Stimulated activated naive CD8-positive, alpha-beta T cell treated with anti-CD3 and anti-CD28 coated beads, Interleukin-15, Interleukin-2, amounts not matched to agents 100 ng/mL and 50 ng/mL, for 24 hours (primary cell): ENCODE data around the gene ABI3.
"Not testable (repeated sequence)": the region's sequence is repeated elsewhere in the genome, so short reads cannot be mapped to it uniquely, and the experiment has no call there.

Experiments
- H3K27ac Mint-ChIP-seq: one replicate; pipeline ENCODE4 v1.8.0; 2021; ENCODE audit warnings: mild to moderate bottlenecking, mixed read lengths
- H3K27me3 Mint-ChIP-seq: one replicate; pipeline ENCODE4 v1.8.0; 2021; ENCODE audit warnings: mixed read lengths
- H3K36me3 Mint-ChIP-seq: one replicate; pipeline ENCODE4 v1.8.0; 2021; ENCODE audit warnings: low read depth, mixed read lengths
- H3K4me1 Mint-ChIP-seq: one replicate; pipeline ENCODE4 v1.8.0; 2021; ENCODE audit warnings: low read depth, mixed read lengths
- H3K4me3 Mint-ChIP-seq: one replicate; pipeline ENCODE4 v1.8.0; 2021; ENCODE audit warnings: mild to moderate bottlenecking, mixed read lengths
- H3K9me3 Mint-ChIP-seq: one replicate; pipeline ENCODE4 v1.8.0; 2021; ENCODE audit warnings: mixed read lengths

ABI3 gene, protein sequence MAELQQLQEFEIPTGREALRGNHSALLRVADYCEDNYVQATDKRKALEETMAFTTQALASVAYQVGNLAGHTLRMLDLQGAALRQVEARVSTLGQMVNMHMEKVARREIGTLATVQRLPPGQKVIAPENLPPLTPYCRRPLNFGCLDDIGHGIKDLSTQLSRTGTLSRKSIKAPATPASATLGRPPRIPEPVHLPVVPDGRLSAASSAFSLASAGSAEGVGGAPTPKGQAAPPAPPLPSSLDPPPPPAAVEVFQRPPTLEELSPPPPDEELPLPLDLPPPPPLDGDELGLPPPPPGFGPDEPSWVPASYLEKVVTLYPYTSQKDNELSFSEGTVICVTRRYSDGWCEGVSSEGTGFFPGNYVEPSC

DNA sequence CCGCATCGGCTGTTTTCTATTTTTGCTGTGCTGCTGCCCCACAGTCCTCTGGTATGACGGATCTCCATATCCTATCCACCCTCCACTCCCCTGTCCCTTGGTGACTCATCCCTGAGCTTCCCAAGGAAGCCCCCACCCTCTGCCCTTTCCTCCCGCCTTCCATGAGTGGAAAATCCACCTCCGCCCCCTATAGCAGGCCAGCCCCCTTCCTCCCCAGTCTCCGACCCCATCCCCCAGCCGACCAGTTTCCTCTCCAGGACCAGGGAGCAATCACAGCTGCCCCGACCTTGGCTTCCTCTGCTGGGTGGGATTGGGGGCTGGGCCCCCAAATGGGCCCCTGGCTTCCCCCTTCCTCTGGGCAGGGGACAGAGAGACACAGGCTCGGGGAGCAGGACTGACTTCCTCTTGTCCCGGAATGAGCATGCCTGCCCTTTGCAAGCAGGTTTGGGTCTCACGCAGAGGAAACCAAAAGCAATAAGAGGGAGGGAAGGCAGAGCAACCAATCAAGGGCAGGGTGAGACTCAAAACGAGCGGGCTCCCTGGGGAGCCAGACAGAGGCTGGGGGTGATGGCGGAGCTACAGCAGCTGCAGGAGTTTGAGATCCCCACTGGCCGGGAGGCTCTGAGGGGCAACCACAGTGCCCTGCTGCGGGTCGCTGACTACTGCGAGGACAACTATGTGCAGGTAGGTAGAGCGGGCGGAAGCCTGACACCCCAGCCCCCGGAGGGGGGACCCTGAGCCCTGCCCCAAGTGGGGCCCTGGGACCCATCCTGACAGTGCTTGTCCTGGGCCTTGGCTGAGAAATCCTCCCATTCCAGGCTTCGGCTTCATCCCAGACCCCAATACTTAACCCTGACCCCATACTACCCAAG lies at the start of gene ABI3, which contains the start of gene GNGT2:
Gene ABI3, plus strand, starts transcription at position 550 of the 872 bp plus-strand sequence. Its CDS starts 18 bp downstream, at position 568.
Gene GNGT2, minus strand, starts transcription at position 417 of the 872 bp plus-strand sequence. CDS start 3,152 bp downstream, outside the sequence.
- Mint-ChIP-seq H3K27ac (peak within 1 kb of the TSS; percentile 94), H3K36me3 (peaks cover 29% of the 10 kb centered on the region), H3K4me1 (peaks cover 67% of the 10 kb centered on the region), H3K9me3 (no peaks in the 10 kb centered on the region), H3K27me3 (no peaks in the 10 kb centered on the region), H3K4me3 (peak within 1 kb of the TSS; percentile 81)

DNA sequence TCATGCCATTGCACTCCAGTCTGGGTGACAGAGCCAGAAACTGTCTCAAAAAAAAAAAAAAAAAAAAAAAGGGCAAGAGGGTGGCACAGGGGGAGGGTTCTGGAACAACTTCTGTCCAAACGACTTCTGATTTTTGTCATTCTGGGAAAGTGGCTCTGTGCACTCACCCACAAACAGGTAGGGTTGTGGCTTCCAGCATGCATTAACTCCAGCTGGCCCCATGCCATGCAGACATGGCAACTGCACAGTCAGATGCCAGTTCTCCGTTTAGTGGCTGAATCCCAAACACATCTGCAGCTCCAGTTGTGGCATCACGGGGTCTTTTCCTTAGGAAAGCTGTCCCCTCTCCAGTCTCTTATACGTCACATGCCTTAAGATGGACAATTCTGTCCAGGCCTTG lies 47.6 kb upstream of the ABI3 start:
- no peaks in the 10 kb centered on the region for H3K9me3 Mint-ChIP-seq
- peaks cover 32% of the 10 kb centered on the region for H3K27me3 Mint-ChIP-seq
- no peaks in the 10 kb centered on the region for H3K4me1 Mint-ChIP-seq
- H3K36me3 Mint-ChIP-seq, result no peaks in the 10 kb centered on the region
- H3K4me3 Mint-ChIP-seq, result no peak overlapping the region
- no peak overlapping the region for H3K27ac Mint-ChIP-seq

DNA sequence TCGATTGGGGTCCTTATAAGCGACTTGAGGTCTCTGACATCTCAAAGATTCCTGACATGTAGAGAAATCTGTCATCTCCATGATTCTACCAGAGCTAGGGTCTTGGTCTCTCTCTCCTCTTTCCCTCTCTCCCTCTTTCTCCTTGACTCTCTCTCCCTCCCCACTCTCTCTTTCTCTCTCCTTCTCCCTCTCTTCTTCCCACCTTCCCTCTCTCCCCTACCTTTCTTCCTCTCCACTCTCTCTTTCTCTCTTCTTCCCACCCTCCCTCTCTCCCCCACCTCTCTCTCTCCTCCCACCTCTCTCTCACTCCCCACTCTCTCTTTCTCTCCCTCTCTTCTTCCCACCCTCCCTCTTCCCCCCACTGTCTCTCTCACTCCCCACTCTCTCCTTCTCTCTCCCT lies 45.4 kb upstream of the ABI3 start:
- no peak overlapping the region for H3K27ac Mint-ChIP-seq
- no peaks in the 10 kb centered on the region for H3K9me3 Mint-ChIP-seq
- no peaks in the 10 kb centered on the region for H3K4me1 Mint-ChIP-seq
- no peaks in the 10 kb centered on the region for H3K36me3 Mint-ChIP-seq
- H3K27me3 Mint-ChIP-seq, result peaks cover 40% of the 10 kb centered on the region
- no peak overlapping the region for H3K4me3 Mint-ChIP-seq

DNA sequence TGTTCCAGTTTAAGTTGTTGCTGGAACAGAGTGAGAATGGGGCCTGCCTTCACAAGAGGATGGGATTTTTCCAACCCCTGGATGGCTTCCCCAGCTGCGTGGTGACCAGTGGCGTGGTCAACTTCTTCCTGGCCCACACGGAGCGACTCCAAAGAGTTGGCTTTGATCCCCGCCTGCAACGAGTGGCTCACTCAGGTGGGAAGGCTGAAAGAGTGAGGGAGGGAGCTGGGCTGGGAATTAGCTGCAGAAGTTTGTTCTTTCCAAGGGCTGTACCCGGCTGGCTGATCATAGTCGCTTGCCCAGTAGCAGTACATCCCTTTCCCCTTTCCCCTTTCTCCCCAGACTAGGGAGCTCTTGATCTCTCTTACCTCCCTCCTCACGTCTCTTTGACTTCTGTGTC lies 41.8 kb upstream of the ABI3 start:
- Mint-ChIP-seq H3K27ac (no peak overlapping the region), H3K36me3 (no peaks in the 10 kb centered on the region), H3K9me3 (peaks cover 3% of the 10 kb centered on the region), H3K4me3 (no peak overlapping the region), H3K4me1 (no peaks in the 10 kb centered on the region), H3K27me3 (peaks cover 64% of the 10 kb centered on the region)

DNA sequence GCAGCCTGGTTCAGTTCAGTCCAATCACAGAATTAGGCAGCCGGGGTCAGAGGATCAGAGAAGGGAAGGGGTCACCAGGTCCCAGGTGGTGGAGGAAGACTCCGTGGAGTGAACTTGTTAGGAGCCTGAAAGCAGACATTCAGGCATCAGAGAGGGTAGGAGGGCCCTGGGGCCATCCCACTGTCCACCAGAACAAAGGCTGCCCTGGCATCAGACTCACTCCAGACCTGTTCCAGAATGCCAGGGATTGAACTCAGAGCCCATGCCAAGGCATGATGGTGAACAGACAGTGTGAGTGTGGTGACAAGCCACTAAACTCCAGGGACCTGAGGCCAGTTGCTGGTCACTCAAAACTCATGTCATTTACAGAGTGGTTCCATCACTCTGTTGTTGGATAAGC lies 40.3 kb upstream of the ABI3 start:
- H3K4me3 Mint-ChIP-seq, result no peak overlapping the region
- peaks cover 4% of the 10 kb centered on the region for H3K36me3 Mint-ChIP-seq
- H3K27ac Mint-ChIP-seq, result no peak overlapping the region
- H3K4me1 Mint-ChIP-seq, result no peaks in the 10 kb centered on the region
- peaks cover 75% of the 10 kb centered on the region for H3K27me3 Mint-ChIP-seq
- H3K9me3 Mint-ChIP-seq, result peaks cover 6% of the 10 kb centered on the region

DNA sequence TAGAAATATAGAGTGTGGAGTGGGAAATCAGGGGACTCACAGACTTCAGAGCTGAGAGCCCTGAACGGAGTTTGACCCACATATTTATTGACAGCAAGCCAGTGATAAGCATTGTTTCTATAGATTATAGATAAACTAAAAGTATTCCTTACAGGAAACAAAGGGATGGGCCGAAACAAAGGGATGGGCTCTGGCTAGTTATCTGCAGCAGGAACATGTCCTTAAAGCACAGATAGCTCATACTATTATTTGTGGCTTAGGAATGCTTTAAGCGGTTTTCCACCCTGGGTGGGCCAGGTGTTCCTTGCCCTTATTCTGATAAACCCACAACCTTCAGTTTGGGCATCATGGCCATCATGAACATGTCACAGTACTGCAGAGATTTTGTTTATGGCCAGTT lies 39.8 kb upstream of the ABI3 start:
- H3K9me3 Mint-ChIP-seq, result peaks cover 11% of the 10 kb centered on the region
- H3K4me3 Mint-ChIP-seq, result not testable (repeated sequence)

DNA sequence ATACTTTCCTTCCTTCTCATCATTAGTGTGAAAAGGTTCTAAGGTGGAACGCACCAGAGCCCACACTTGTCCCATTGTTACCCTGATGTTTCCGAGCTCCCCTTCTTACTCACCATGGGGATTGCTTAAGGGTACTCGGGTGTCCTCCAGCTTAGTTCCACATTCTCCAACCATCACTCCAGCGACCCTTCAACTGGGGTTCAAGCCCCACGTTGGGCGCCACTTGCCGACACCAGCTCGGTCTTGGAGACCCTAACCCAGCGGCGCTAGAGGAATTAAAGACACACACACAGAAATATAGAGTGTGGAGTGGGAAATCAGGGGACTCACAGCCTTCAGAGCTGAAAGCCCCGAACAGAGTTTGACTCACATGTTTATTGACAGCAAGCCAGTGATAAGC lies 34.5 kb upstream of the ABI3 start:
- not testable (repeated sequence) for H3K36me3 Mint-ChIP-seq, H3K27ac Mint-ChIP-seq, H3K4me3 Mint-ChIP-seq, H3K4me1 Mint-ChIP-seq
- H3K9me3 Mint-ChIP-seq, result peaks cover 15% of the 10 kb centered on the region
- peaks cover 35% of the 10 kb centered on the region for H3K27me3 Mint-ChIP-seq

More for the DNA sequence above, 39.8 kb upstream of the ABI3 start:
- H3K36me3 Mint-ChIP-seq, H3K4me1 Mint-ChIP-seq, H3K27ac Mint-ChIP-seq: not testable (repeated sequence)
- H3K27me3 Mint-ChIP-seq, result peaks cover 77% of the 10 kb centered on the region

DNA sequence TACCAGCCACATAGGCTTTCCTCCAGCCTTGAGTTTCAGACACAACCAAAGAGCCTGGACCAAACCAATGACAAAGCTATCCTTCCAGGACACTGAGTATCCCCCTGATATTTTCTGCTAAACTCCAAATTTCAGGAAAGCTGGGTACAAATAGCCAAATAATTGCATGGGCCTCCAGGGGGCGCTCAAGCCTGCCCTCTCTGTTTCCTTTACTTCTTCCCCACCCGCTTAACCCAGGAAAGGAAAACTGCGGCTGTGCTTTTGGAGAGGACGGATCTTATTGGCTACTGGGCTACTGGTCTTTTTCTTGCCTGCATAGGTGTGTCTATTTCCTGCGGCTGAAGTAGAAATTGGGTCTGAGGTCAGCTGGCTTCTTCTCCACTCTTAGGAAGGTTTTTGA lies 30.2 kb upstream of the ABI3 start:
- Mint-ChIP-seq H3K36me3 (peaks cover 8% of the 10 kb centered on the region), H3K27ac (no peak overlapping the region), H3K4me3 (no peak overlapping the region), H3K27me3 (peaks cover 2% of the 10 kb centered on the region), H3K9me3 (peaks cover 8% of the 10 kb centered on the region), H3K4me1 (no peaks in the 10 kb centered on the region)

DNA sequence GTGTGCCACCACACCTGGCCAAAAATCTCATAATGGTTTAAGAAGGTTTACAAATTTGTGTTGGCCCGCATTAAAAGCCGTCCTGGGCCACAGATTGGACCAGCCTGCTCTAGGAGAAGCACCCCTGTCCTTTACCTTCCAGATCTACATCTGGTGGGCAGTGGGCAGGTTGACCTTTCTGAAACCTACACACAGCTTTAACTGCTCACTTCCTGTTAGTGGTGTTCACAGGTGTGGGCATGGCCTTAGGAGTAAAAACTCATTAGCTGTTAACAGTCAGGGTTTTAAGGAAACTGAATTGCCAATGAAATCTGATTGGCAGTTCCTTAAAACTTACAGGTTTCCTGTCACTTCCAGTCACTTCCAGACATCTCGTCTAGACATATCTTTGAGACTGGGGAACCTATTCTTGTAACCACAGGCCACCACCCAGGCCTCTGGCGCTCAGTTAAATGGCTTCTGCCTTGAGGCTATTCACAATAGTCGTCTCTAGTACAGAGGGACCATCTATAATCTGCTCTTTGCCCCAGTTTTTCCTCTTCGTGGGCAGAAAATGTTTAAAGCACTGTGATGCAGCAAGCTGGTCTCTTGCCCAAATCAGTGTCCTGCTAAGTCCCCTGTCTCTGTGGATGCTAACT lies 29.4 kb upstream of the ABI3 start:
- H3K27ac Mint-ChIP-seq, result no peak overlapping the region
- H3K27me3 Mint-ChIP-seq, result no peaks in the 10 kb centered on the region
- H3K9me3 Mint-ChIP-seq, result peaks cover under 1% of the 10 kb centered on the region
- no peak overlapping the region for H3K4me3 Mint-ChIP-seq
- H3K4me1 Mint-ChIP-seq, result no peaks in the 10 kb centered on the region
- peaks cover 7% of the 10 kb centered on the region for H3K36me3 Mint-ChIP-seq

DNA sequence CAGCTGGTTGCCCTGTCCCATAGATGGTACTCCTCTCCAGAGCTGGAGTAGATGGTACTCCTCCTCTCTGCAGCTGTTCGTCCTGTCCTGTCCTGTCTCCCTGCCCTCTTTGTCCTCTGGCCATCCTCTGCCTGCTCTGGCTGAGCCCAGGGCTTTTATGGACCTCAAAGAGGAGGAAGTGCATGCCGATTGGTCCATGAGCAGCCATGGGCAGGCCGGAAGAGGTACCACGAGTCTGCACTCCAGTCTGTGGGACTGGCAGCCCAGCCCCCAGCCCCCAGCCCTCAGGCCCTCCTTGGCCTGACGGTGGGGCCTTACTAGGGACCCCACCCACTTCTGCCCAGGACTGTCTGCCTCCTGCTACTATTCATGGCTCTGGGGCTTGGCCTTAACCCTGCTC lies 27.2 kb upstream of the ABI3 start:
- Mint-ChIP-seq H3K27me3 (no peaks in the 10 kb centered on the region), H3K9me3 (no peaks in the 10 kb centered on the region), H3K4me3 (no peak overlapping the region), H3K4me1 (no peaks in the 10 kb centered on the region), H3K36me3 (peaks cover 9% of the 10 kb centered on the region), H3K27ac (no peak overlapping the region)

DNA sequence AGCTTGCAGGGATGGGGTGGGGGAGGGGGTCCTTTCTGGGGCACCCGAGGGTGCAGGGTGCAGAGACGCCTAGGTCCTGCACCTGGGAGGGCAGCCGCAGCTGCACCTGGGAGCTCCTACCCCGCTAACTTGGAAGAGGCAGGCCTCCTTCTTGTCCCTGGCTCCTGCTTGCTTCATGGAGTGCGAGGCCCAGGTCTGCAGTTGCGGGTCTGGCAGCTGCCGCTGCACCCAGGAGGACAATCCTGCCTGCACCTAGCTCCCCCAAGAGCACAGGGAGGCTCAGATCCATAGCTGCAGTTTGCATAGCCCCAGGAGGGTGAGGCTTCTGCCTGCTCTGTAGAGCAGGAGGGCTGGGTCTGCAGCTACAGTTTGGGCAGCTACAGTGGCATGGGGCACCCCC lies 26.7 kb upstream of the ABI3 start:
- Mint-ChIP-seq H3K9me3 (no peaks in the 10 kb centered on the region), H3K27ac (no peak overlapping the region), H3K4me3 (no peak overlapping the region), H3K27me3 (no peaks in the 10 kb centered on the region), H3K36me3 (peaks cover 9% of the 10 kb centered on the region), H3K4me1 (no peaks in the 10 kb centered on the region)

DNA sequence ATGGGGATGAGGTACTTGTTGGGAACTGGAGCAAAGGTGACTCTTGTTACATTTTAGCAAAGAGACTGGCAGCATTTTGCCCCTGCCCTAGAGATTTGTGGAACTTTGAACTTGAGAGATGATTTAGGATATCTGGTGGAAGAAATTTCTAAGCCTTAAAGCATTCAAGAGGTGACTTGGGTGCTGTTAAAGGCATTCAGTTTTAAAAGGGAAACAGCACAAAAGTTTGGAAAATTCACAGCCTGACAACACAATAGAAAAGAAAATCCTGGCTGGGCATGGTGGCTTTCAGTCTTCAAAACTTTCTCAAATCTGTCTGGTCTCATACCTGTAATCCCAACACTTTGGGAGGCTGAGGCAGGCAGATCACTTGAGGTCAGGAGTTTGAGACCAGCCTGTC lies 26.0 kb upstream of the ABI3 start:
- not testable (repeated sequence) for H3K9me3 Mint-ChIP-seq, H3K27me3 Mint-ChIP-seq, H3K4me3 Mint-ChIP-seq, H3K4me1 Mint-ChIP-seq, H3K36me3 Mint-ChIP-seq, H3K27ac Mint-ChIP-seq

DNA sequence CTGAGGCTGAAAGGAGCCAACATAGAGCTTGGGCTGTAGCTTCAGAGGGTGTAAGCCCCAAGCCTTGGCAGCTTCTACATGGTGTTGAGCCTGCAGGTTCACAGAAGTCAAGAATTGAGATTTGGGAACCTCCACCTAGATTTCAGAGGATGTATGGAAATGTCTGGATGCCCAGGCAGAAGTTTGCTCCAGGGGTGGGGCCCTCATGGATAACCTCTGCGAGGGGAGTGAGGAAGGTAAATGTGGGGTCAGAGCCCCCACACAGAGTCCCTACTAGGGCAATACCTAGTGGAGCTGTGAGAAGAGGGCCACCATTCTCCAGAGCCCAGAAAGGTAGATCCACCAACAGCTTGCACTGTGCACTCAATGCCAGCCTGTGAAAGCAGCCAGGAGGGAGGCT lies 25.1 kb upstream of the ABI3 start:
- H3K4me3 Mint-ChIP-seq, H3K27me3 Mint-ChIP-seq, H3K27ac Mint-ChIP-seq, H3K9me3 Mint-ChIP-seq, H3K36me3 Mint-ChIP-seq, H3K4me1 Mint-ChIP-seq: not testable (repeated sequence)

DNA sequence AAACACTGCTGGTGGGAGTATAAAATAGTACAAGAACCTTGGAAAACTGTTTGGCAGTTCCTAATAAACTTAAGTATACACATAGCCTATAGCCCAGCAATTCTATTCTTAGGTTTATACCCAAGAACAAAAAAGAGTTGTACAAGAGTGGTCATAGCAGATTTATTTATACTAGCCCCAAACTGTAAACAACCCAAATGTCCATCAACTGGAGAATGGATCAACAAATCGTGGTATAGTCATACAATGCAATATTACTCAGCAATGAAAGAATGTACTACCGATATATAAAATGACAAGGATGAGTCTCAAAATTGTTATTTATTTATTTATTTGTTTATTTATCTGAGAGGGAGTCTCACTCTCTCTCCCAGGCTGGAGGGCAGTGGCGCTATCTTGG lies 23.2 kb upstream of the ABI3 start:
- no peaks in the 10 kb centered on the region for H3K27me3 Mint-ChIP-seq
- H3K4me3 Mint-ChIP-seq, result no peak overlapping the region
- H3K9me3 Mint-ChIP-seq, result no peaks in the 10 kb centered on the region
- H3K27ac Mint-ChIP-seq, result no peak overlapping the region
- H3K36me3 Mint-ChIP-seq, result peaks cover 9% of the 10 kb centered on the region
- H3K4me1 Mint-ChIP-seq, result peaks cover 17% of the 10 kb centered on the region

DNA sequence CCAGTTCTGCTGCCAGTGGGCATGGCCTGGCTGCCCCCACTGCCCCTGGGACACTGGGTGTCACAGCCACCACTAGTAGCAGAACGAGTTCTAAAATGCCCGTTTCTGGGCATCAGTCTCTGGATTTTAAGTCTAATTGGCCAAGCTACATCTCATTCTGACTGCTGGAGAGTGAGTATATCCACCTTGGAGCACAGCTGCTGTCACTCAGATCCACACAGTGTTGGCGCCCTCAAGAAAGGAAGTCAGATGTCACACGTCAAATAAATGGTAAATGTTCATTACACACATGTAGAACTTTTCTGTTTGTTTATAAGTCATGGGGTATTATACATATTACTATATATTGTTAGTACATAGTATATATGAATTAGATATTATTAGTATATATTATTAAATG lies 19.6 kb upstream of the ABI3 start:
- Mint-ChIP-seq H3K27me3 (no peaks in the 10 kb centered on the region), H3K4me3 (peak overlapping the region; percentile 61), H3K27ac (peak overlapping the region; percentile 40), H3K4me1 (peaks cover 50% of the 10 kb centered on the region), H3K9me3 (no peaks in the 10 kb centered on the region), H3K36me3 (peaks cover 4% of the 10 kb centered on the region)
